ENCODE data around the gene ARMC9.

GRCh38 chr2:231305221-231305620 is 106.8 kb downstream of the ARMC9 start:
- no peak for TF ChIP-seq CTCF (IDR thresholded peaks at IDR 0.05)
- no peak for TF ChIP-seq POLR2A (IDR thresholded peaks at IDR 0.05)

All from uterus (tissue), 2 donors.